CD1c-positive myeloid dendritic cell (primary cell): ENCODE data around the gene KCNH2.
"Not testable (repeated sequence)": the region's sequence is repeated elsewhere in the genome, so short reads cannot be mapped to it uniquely, and the experiment has no call there.

Source experiments
- DNase-seq: peaks from one replicate; pipeline ENCODE4 v3.0.0-alpha.2; 2016; ENCODE audit errors: extremely low spot score

KCNH2 gene

GRCh38 chr7:150978126-150978789 lies at the start of gene KCNH2:
KCNH2 (minus strand) TSS chr7:150978321; CDS start chr7:150977913, 408 bp downstream.
- no peak for DNase-seq

GRCh38 chr7:151027728-151028130 lies 49.6 kb upstream of the KCNH2 start:
- not testable (repeated sequence) for DNase-seq

- DNase-seq = not testable (repeated sequence)
These were observed 48.9 kb upstream of the KCNH2 start for GRCh38 chr7:151026771-151027727.

- no peak for DNase-seq
These were observed 48.0 kb upstream of the KCNH2 start for GRCh38 chr7:151025924-151026671.

- DNase-seq = no peak
These were observed 46.4 kb upstream of the KCNH2 start, which contains the start of gene ATG9B for GRCh38 chr7:151024435-151025056. ATG9B (minus strand) TSS chr7:151024494; CDS start chr7:151024423, 71 bp downstream.

- DNase-seq = no peak
These were observed 45.1 kb upstream of the KCNH2 start for GRCh38 chr7:151023232-151023631.

- no peak for DNase-seq
These were observed 42.1 kb upstream of the KCNH2 start for GRCh38 chr7:151020231-151020630.

- no peak for DNase-seq
These were observed 41.0 kb upstream of the KCNH2 start for GRCh38 chr7:151019130-151019447.

- peak; percentile 32 for DNase-seq
These were observed 40.5 kb upstream of the KCNH2 start for GRCh38 chr7:151018421-151019129.

- DNase-seq = peak; percentile 67
These were observed 39.9 kb upstream of the KCNH2 start for GRCh38 chr7:151017953-151018420.

- DNase-seq = no peak
These were observed 39.3 kb upstream of the KCNH2 start for GRCh38 chr7:151017370-151017952.

GRCh38 chr7:151016942-151017341 lies 38.8 kb upstream of the KCNH2 start:
- no peak for DNase-seq

GRCh38 chr7:151016505-151016904 lies 38.4 kb upstream of the KCNH2 start:
- DNase-seq = no peak

GRCh38 chr7:151015967-151016366 lies 37.8 kb upstream of the KCNH2 start:
- DNase-seq = no peak

GRCh38 chr7:151014950-151015349 lies 36.8 kb upstream of the KCNH2 start:
- DNase-seq = no peak

- DNase-seq = peak; percentile 91
These were observed 35.8 kb upstream of the KCNH2 start for GRCh38 chr7:151013733-151014497.

GRCh38 chr7:151013356-151013732 lies 35.2 kb upstream of the KCNH2 start:
- no peak for DNase-seq

GRCh38 chr7:151012911-151013347 lies 34.8 kb upstream of the KCNH2 start:
- peak; percentile 41 for DNase-seq

GRCh38 chr7:151012031-151012692 lies 34.0 kb upstream of the KCNH2 start:
- no peak for DNase-seq
